Sigmoid colon (tissue), 7 donors: ENCODE data around the gene MIDN. TPM values are rescaled to one million over a fixed set of nuclear protein-coding genes. Genes with fewer than 3 reads are reported as not detected.

Experiments used
- DNase-seq: peaks from one replicate; pipeline ENCODE4 v3.0.0-alpha.2; 2019
- H3K27ac ChIP-seq, 4 donors: fragments of 200-600 bp; sonication (generic); one replicate each; pipeline ENCODE4 v1.5.1; 2016 to 2019; ENCODE audit warnings: mild to moderate bottlenecking in 1 of 4
- H3K27me3 ChIP-seq, 3 donors: fragments of 200-600 bp; sonication (generic); one replicate each; pipeline ENCODE4 v1.5.1; 2019; ENCODE audit warnings: mild to moderate bottlenecking in 1 of 3
- H3K36me3 ChIP-seq, 4 donors: fragments of 200-600 bp; sonication (generic); one replicate each; pipeline ENCODE4 v1.5.1; 2016 to 2019
- H3K4me1 ChIP-seq, 4 donors: fragments of 200-600 bp; sonication (generic); one replicate each; pipeline ENCODE4 v1.5.1; 2017 to 2019
- H3K4me3 ChIP-seq, 4 donors: fragments of 200-600 bp; sonication (generic); one replicate each; pipeline ENCODE4 v1.5.1; 2017 to 2019; ENCODE audit warnings: mild to moderate bottlenecking in 2 of 4, moderate library complexity in 1 of 4
- H3K9me3 ChIP-seq, 4 donors: fragments of 200-600 bp in 3 of 4; sonication (generic) in 3 of 4; one replicate each; pipeline versions ENCODE4 v1.5.1 to v1.6.1; 2013 to 2019
- EP300 ChIP-seq, 4 donors: sonication (generic); formaldehyde crosslinking; IDR thresholded peaks; one replicate each; pipeline ENCODE4 v1.6.1; 2017; ENCODE audit warnings: antibody characterized with exemption in 4 of 4
- POLR2A ChIP-seq, 2 donors: fragments of 450-650 bp; IDR thresholded peaks; one replicate each; pipeline ENCODE4 v1.6.1; 2016; ENCODE audit warnings: antibody characterized with exemption in 2 of 2, mild to moderate bottlenecking in 2 of 2, moderate library complexity in 2 of 2
- POLR2AphosphoS5 ChIP-seq, 4 donors: sonication (generic); formaldehyde crosslinking; IDR thresholded peaks; one replicate each; pipeline ENCODE4 v1.6.1; 2017; ENCODE audit warnings: antibody characterized with exemption in 4 of 4
- WGBS, 2 donors: extraction: QIAGEN DNeasy Blood & Tissue Kit; methylation state at CpG; one replicate each; pipeline ENCODE4 v1.1.7; 2013; 5-methylcytosine and 5-hydroxymethylcytosine counted together
- intact Hi-C: fragments of 100-400 bp; cut with DNase I; formaldehyde crosslinking; loops from one replicate; pipeline ENCODE4 v1.15.1; 2023
- polyA plus RNA-seq, 3 donors: library from polyadenylated mRNA; stranded (reverse); fragments of 200-250 nt; gene quantifications; one replicate each; pipeline ENCODE4 v1.2.3, GENCODE V29; 2013
- total RNA-seq, 4 donors: library from RNA; depleted of rRNA; stranded (reverse); fragments of >200 nt; gene quantifications; one replicate each; pipeline ENCODE4 v1.1.0, GENCODE V29; 2016
- TF ChIP-seq, protein P1 (sequence below), 4 experiments: fragments of 450-650 bp in 3 of 4; fragments of 200-600 bp in 1 of 4; IDR thresholded peaks; one replicate each; pipeline ENCODE4 v1.5.1; 2016 to 2019; ENCODE audit warnings: antibody characterized with exemption in 4 of 4, mild to moderate bottlenecking in 3 of 4, moderate library complexity in 2 of 4
- donor health status: healthy with polysubstance abuse.
- donor health status: Bipolar disorder and iron deficiency.
- donor health status: healthy.

MIDN gene
- total and polyA plus RNA-seq, 7 donors, result 14.6 to 87.0 (median 42.1) TPM

DNA sequence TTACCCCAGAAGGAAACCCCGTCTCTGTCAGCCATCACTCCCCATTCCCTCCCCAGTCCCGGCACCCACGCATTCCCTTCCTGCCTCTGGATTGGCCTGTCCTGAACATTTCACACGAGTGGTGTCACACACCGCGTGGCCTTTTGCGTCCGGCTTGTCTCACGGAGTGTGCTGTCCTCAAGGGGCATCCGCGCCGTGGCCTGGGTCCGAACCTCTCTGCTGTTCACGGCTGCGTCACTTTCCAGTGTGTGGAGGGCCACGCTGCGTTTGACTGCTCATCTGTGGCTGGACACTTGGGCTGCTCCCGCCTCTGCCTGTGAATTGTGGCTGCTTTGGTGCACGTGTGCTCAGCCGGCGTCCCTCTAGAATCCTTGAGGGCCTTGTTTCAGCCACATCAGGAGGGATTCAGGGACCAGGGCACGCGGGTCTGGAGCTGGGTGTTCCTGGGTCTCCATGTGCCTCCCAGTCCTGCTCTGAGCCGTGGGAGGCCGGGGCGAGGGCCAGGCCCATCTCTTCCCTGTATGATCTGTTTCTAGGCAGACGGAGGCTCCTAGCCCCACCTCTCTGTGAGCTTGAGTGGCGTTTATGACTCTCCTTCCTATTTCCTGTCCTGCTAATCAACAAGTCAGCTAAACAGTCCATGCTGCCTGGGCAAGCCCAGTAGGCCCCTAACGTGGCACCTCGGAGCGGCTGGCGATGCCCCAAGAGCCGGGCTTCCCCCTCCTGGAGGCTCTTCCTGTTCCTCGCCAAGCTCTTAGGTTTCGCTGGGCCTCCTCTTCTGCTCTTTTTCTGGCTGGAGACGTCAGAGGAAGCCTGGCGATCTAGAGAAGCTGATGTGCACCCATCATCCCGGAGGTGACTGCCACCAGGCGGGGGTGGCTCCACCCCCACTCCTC is 34.7 kb upstream of the MIDN start:
- 41 to 48% methylated on average over 39 of the region's 39 CpGs for WGBS, 2 donors
- intact Hi-C loops, result no loop called here
- Histone ChIP-seq H3K27ac (peak overlapping the region; percentile 77 to 89 (median 88)), H3K4me3 (peak overlapping the region in 3 of 4 donors; percentile 0 to 17 (median 9)), H3K27me3 (no peaks in the 10 kb centered on the region), H3K4me1 (peaks cover 4 to 97% (median 87%) of the 10 kb centered on the region in 4 donors), H3K36me3 (peaks cover 0 to 4% (median 0%) of the 10 kb centered on the region in 4 donors), H3K9me3 (no peaks in the 10 kb centered on the region)
- TF ChIP-seq, protein P1, sequence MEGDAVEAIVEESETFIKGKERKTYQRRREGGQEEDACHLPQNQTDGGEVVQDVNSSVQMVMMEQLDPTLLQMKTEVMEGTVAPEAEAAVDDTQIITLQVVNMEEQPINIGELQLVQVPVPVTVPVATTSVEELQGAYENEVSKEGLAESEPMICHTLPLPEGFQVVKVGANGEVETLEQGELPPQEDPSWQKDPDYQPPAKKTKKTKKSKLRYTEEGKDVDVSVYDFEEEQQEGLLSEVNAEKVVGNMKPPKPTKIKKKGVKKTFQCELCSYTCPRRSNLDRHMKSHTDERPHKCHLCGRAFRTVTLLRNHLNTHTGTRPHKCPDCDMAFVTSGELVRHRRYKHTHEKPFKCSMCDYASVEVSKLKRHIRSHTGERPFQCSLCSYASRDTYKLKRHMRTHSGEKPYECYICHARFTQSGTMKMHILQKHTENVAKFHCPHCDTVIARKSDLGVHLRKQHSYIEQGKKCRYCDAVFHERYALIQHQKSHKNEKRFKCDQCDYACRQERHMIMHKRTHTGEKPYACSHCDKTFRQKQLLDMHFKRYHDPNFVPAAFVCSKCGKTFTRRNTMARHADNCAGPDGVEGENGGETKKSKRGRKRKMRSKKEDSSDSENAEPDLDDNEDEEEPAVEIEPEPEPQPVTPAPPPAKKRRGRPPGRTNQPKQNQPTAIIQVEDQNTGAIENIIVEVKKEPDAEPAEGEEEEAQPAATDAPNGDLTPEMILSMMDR (IDR thresholded peaks at IDR 0.05), result no peak
- TF ChIP-seq POLR2A (IDR thresholded peaks at IDR 0.05) (no peak), POLR2AphosphoS5 (IDR thresholded peaks at IDR 0.05) (peak in 3 of 4 donors; percentile 41 to 58 (median 41))
- DNase-seq, result peak; percentile 91

DNA sequence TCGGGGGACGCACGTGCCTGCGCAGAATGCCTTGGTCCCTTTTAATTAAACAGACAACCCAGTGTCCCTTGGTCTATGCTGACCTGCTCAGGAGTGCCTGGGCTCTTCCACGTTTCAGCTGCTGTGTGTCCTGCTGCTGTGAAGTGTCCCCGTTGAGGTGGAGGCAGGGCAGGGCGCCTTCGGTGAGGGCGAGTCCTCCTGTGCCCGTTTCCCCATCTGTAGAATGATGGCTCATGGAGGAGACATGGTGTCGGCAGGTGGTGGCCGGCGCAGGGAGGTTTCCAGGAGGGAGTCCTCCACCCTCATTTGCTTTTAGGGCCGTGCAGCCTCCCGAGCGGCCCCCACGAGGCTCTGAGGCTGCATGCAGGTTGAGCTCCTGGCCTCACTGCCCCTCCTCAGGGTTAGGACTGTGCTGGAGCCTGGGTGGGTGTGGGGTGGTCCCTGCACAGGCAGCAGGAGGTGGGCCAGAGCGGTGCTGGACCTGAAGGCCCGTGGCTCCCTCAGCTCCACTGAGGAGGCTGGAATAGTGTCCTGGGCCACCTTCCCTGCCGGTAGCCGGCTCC is 34.0 kb upstream of the MIDN start:
- 62 to 63% methylated on average over 21 of the region's 21 CpGs for WGBS, 2 donors
- no peak for TF ChIP-seq POLR2A (IDR thresholded peaks at IDR 0.05)
- TF ChIP-seq POLR2AphosphoS5 (IDR thresholded peaks at IDR 0.05), result no peak
- TF ChIP-seq, protein P1 (IDR thresholded peaks at IDR 0.05), result no peak
- DNase-seq, result no peak
- H3K4me3 ChIP-seq, result peak overlapping the region in 3 of 4 donors; percentile 0 to 17 (median 9)
- intact Hi-C loops, result no loop called here
- peak overlapping the region; percentile 77 to 89 (median 88) for H3K27ac ChIP-seq
- no peaks in the 10 kb centered on the region for H3K27me3 ChIP-seq
- H3K36me3 ChIP-seq, result peaks cover 0 to 4% (median 0%) of the 10 kb centered on the region in 4 donors
- peaks cover 4 to 97% (median 86%) of the 10 kb centered on the region in 4 donors for H3K4me1 ChIP-seq
- no peaks in the 10 kb centered on the region for H3K9me3 ChIP-seq

DNA sequence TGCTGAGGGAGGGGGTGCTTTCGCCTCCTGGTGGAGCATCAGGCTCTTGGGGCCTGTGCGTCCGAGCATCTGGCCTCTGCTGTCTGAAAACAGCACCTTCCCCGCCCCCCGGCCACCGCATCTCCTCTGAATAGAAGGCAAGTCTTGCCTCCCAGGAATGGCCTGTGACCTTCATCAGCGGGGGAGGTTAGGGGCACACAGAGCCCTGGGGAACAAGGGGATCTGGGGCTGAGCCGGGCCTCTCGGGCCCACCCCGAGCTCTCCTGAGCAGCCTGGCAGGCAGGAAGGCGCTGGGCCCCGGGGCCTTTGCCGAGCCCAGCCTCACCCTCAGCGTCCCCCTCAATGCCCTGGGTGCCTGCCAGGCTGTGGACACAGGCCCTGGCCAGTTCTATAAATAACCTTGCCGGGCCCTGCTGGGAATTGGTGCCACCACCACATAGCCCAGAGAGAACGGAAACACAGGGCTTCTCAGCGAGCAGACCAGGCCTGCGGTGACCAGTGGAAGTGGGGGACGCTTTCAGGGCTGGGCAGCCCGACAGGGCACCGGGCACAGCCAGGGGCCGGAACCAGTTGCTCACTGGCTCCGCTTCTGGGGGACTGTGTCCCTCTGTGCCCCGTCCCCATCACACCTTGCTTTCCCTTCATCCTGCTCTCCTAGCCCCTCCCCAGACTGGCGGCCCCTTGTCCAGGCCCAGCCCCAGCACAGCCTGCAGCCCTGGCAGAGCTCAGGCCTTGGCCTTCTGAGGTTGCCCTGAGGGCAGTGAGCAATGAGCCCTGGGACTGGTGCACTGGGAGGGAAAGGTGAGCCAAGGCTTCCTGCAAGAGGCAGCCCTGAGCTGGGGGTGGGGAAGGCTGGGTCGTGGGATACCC is 33.3 kb upstream of the MIDN start:
- Histone ChIP-seq H3K9me3 (no peaks in the 10 kb centered on the region), H3K4me3 (peak overlapping the region in 3 of 4 donors; percentile 0 to 17 (median 8)), H3K4me1 (peaks cover 4 to 97% (median 79%) of the 10 kb centered on the region in 4 donors), H3K27ac (peak overlapping the region; percentile 77 to 89 (median 88)), H3K36me3 (peaks cover 0 to 8% (median 3%) of the 10 kb centered on the region in 4 donors), H3K27me3 (no peaks in the 10 kb centered on the region)
- DNase-seq, result peak; percentile 87
- peak in 1 of 4 donors; percentile 34 for TF ChIP-seq POLR2AphosphoS5 (IDR thresholded peaks at IDR 0.05)
- TF ChIP-seq, protein P1 (IDR thresholded peaks at IDR 0.05), result no peak
- peak in 1 of 4 donors; percentile 1 for TF ChIP-seq EP300 (IDR thresholded peaks at IDR 0.05)
- TF ChIP-seq POLR2A (IDR thresholded peaks at IDR 0.05), result no peak
- WGBS, 2 donors, result 84 to 90% methylated on average over 26 of the region's 26 CpGs
- intact Hi-C loops, result no loop called here

DNA sequence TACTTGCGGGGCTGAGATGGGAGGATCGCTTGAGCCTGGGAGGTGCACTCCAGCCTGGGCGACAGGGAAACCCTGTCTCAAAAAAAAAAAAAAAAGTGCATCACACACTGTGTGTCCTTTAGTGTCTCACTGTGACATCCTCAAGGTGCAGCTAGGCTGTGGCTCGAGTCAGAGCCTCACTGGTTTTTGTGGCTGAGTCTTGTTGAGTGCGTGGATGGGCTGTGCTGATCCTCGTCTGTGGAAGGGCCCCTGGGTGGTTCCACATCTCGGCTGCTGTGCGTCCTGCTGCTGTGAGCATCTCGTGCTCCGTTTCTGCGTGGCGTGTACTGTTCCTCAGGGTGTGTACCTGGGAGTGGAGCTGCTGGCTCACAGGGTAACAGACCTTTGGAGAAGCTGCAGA is 31.6 kb upstream of the MIDN start:
- WGBS, 2 donors, result 64 to 86% methylated on average over 12 of the region's 12 CpGs
- intact Hi-C loops, result no loop called here
- no peak for DNase-seq
- no peaks in the 10 kb centered on the region for H3K27me3 ChIP-seq
- H3K36me3 ChIP-seq, result peaks cover 0 to 22% (median 13%) of the 10 kb centered on the region in 4 donors
- peaks cover 4 to 88% (median 73%) of the 10 kb centered on the region in 4 donors for H3K4me1 ChIP-seq
- TF ChIP-seq POLR2AphosphoS5 (IDR thresholded peaks at IDR 0.05) (no peak), EP300 (IDR thresholded peaks at IDR 0.05) (no peak), POLR2A (IDR thresholded peaks at IDR 0.05) (no peak)
- TF ChIP-seq, protein P1 (IDR thresholded peaks at IDR 0.05), result no peak
- no peaks in the 10 kb centered on the region for H3K9me3 ChIP-seq
- peak overlapping the region; percentile 77 to 89 (median 88) for H3K27ac ChIP-seq
- H3K4me3 ChIP-seq, result no peak overlapping the region
